K562 (cell line): Measurements from ENCODE around the gene YPEL4. TPM values are rescaled to one million over a fixed set of nuclear protein-coding genes. Genes with fewer than 3 reads are reported as not detected.

Source experiments
- ATAC-seq: fragments of 200-7000 bp; cut with Tn5 transposase; 3 replicates; pipeline ENCODE4 v1.9.1; 2020; ENCODE audit warnings: moderate library complexity
- BruUV-seq: library from RNA; stranded (reverse); fragments of 400-500 nt; replicated peaks from 2 replicates; lab custom pipeline; 2021; lab: Mats Ljungman, UMichigan
- CTCF ChIA-PET: fragments of 300-600 bp; formaldehyde crosslinking; extraction: SDS; loops from one replicate; lab custom pipeline; 2021; ENCODE audit warnings: low intra/inter-chr PET ratio; lab: Yijun Ruan, JAX
- POLR2A ChIA-PET: fragments of 300-600, 350-650 bp; sonication (Branson Sonifier 250); formaldehyde crosslinking; extraction: SDS; loops from one replicate; lab custom pipeline; 2021; ENCODE audit warnings: antibody characterized with exemption, inconsistent platforms; lab: Yijun Ruan, JAX
- DNase-seq, 4 experiments: peaks; one replicate each; pipeline versions ENCODE4 v3.0.0 to v3.0.0-alpha.2; 2011 to 2018; ENCODE audit warnings: low spot score in 3 of 4, mixed read lengths in 3 of 4; ENCODE audit errors: extremely low read depth in 1 of 4
- FAIRE-seq: peaks from 2 replicates; lab custom pipeline; 2011; peaks lifted over from hg19 to GRCh38; lab: Jason Lieb, UNC
- H2AFZ ChIP-seq: 2 replicates; pipeline ENCODE4 v1.6.0; 2011; ENCODE audit warnings: low read depth, low read length, control low read depth, inconsistent platforms
- H3K27ac ChIP-seq: fragments of 200-600 bp; 3 replicates; pipeline ENCODE4 v1.8.0; 2011; ENCODE audit warnings: low read depth, mild to moderate bottlenecking, control low read depth, inconsistent platforms, low read length, moderate library complexity, mixed read lengths; ENCODE audit errors: extremely low read depth
- H3K27me3 ChIP-seq, 2 experiments: fragments of 300-600 bp in 1 of 2; 2 replicates in 1 of 2; 3 replicates in 1 of 2; pipeline versions ENCODE4 v1.6.0 to v1.8.0; 2011; ENCODE audit warnings: inconsistent platforms in 2 of 2, low read length in 2 of 2, mild to moderate bottlenecking in 1 of 2, mixed read lengths in 1 of 2, moderate library complexity in 1 of 2; ENCODE audit not compliant: control insufficient read depth in 2 of 2, insufficient read depth in 2 of 2
- H3K36me3 ChIP-seq: fragments of 300-600 bp; 3 replicates; pipeline ENCODE4 v1.8.0; 2011; ENCODE audit warnings: mild to moderate bottlenecking, low read length, inconsistent platforms; ENCODE audit not compliant: control insufficient read depth, insufficient read depth
- H3K4me1 ChIP-seq, 2 experiments: fragments of 200-600 bp in 1 of 2; replicated peaks in 1 of 2; 2 replicates in 1 of 2; 3 replicates in 1 of 2; pipeline versions ENCODE4 v1.5.1 to v1.8.0; 2011; ENCODE audit warnings: inconsistent platforms in 2 of 2, low read length in 2 of 2, mild to moderate bottlenecking in 1 of 2, mixed read lengths in 1 of 2, moderate library complexity in 1 of 2; ENCODE audit not compliant: control insufficient read depth in 2 of 2, insufficient read depth in 2 of 2
- H3K4me2 ChIP-seq: 2 replicates; pipeline ENCODE4 v1.6.1; 2011; ENCODE audit warnings: low read length, control low read depth, inconsistent platforms, mixed read lengths; ENCODE audit not compliant: insufficient read depth
- H3K4me3 ChIP-seq: fragments of 200-600 bp; sonication (generic), shearing (Covaris generic); 2 replicates; pipeline ENCODE4 v1.5.1; 2016; ENCODE audit warnings: control low read depth, inconsistent platforms
- H3K79me2 ChIP-seq: fragments of 200-600 bp; 3 replicates; pipeline ENCODE4 v1.8.0; 2011; ENCODE audit warnings: low read length, inconsistent platforms; ENCODE audit not compliant: control insufficient read depth, insufficient read depth
- H3K9ac ChIP-seq, 2 experiments: 2 replicates each; pipeline versions ENCODE4 v1.6.0 to v1.6.1; 2011; ENCODE audit warnings: low read depth in 2 of 2, low read length in 2 of 2, control low read depth in 1 of 2, inconsistent platforms in 1 of 2, mild to moderate bottlenecking in 1 of 2, mixed read lengths in 1 of 2; ENCODE audit not compliant: insufficient read depth in 1 of 2
- H3K9me1 ChIP-seq: one replicate; pipeline ENCODE4 v1.6.0; 2011; ENCODE audit warnings: inconsistent platforms, mild to moderate bottlenecking, low read length, moderate library complexity; ENCODE audit not compliant: control insufficient read depth, insufficient read depth
- H3K9me3 ChIP-seq: replicated peaks from 2 replicates; pipeline ENCODE4 v1.5.1; 2011; ENCODE audit warnings: low read depth, low read length, inconsistent platforms; ENCODE audit not compliant: control insufficient read depth, insufficient read depth
- H4K20me1 ChIP-seq: replicated peaks from 2 replicates; pipeline ENCODE4 v1.6.1; 2011; ENCODE audit warnings: low read length, inconsistent platforms, mixed read lengths; ENCODE audit not compliant: control insufficient read depth, insufficient read depth
- ATF3 ChIP-seq, 2 experiments: fragments of 450-650 bp in 1 of 2; sonication (generic) in 1 of 2; formaldehyde crosslinking in 1 of 2; IDR thresholded peaks in 1 of 2; conservative IDR thresholded peaks in 1 of 2; 2 replicates each; pipeline versions ENCODE4 v1.6.1 to v1.8.1; 2016 to 2023; ENCODE audit warnings: mild to moderate bottlenecking in 2 of 2, moderate library complexity in 2 of 2, inconsistent platforms in 1 of 2, missing genetic modification reagents in 1 of 2
- POLR2B ChIP-seq: fragments of 450-650 bp; IDR thresholded peaks from 2 replicates; pipeline ENCODE4 v1.6.1; 2018; ENCODE audit warnings: low read depth; ENCODE audit not compliant: partially characterized antibody
- STAG1 ChIP-seq: sonication (generic); formaldehyde crosslinking; IDR thresholded peaks from 2 replicates; pipeline ENCODE4 v1.5.0; 2020; ENCODE audit warnings: missing genetic modification reagents, borderline replicate concordance
- ZBTB12 ChIP-seq: fragments of 250-450 bp; sonication (Bioruptor Pico); IDR thresholded peaks from 2 replicates; pipeline ENCODE4 v1.4.0; 2020
- ZNF146 ChIP-seq: IDR thresholded peaks from one replicate; pipeline ENCODE4 v1.6.1; 2018; ENCODE audit warnings: missing compliant biosample characterization; ENCODE audit not compliant: unreplicated experiment
- ZNF512 ChIP-seq: IDR thresholded peaks from 2 replicates; pipeline ENCODE4 v1.6.1; 2016; ENCODE audit warnings: missing genetic modification characterization, missing compliant biosample characterization
- WGBS: fragments of 100-300 bp; shearing (Covaris generic); methylation state at CpG from one replicate; pipeline ENCODE4 v1.1.6; 2016; ENCODE audit warnings: low coverage, mixed read lengths; ENCODE audit not compliant: insufficient coverage; ENCODE audit errors: missing lambda C conversion rate; 5-methylcytosine and 5-hydroxymethylcytosine counted together
- in situ Hi-C: fragments of 300-500 bp; cut with MboI; formaldehyde crosslinking; loops from 4 replicates; pipeline ENCODE4 v1.15.0; 2018; ENCODE audit warnings: inconsistent platforms, mixed read lengths
- intact Hi-C: fragments of 100-400 bp; cut with micrococcal nuclease; formaldehyde crosslinking; loops from 2 replicates; pipeline ENCODE4 v1.14.2; 2022
- polyA plus RNA-seq, 8 experiments: library from polyadenylated mRNA; depleted of rRNA in 4 of 8; stranded (reverse) in 5 of 8; unstranded in 3 of 8; fragments of >200 nt; fragmentation: Nextera tagmentation in 2 of 8; fragmentation: Illumina TruSeq in 1 of 8; extraction: Ambion mirVana in 2 of 8; extraction: Trizol in 1 of 8; gene quantifications; 2 replicates each; pipeline versions ENCODE4 v1.2.1 to v1.2.3, GENCODE V29; 2011 to 2014; ENCODE audit warnings: inconsistent platforms in 1 of 8, missing spikeins in 1 of 8
- total RNA-seq, 7 experiments: library from RNA; depleted of rRNA in 6 of 7; stranded (reverse); fragments of >200 nt in 6 of 7; fragmentation: Illumina TruSeq in 2 of 7; extraction: Trizol in 2 of 7; gene quantifications; 2 replicates each; pipeline versions ENCODE4 v1.2.1 to v1.2.3, GENCODE V29; 2011 to 2021; ENCODE audit warnings: low replicate concordance in 1 of 7

Gene YPEL4
- total and polyA plus RNA-seq, 9 of the 15 experiments (the other 6 are each of a cell fraction or from before 2014, with no cell fraction given): 0.07 to 1.4 (median 0.40) TPM; not detected in 2

- ATAC-seq (no peak), FAIRE-seq (no peak), DNase-seq (no peak)
- 64% methylated on average over 5 of the region's 9 CpGs for WGBS
- in situ Hi-C loops: loop anchor here (10.0 to 25.0 kb wide), 2 partner anchors 141 to 848 kb away; partner anchors contain the start of gene OR5B21
- Histone ChIP-seq H3K27ac (no peak overlapping the region), H3K9ac (no peak overlapping the region), H3K9me1 (no peaks in the 10 kb centered on the region), H3K4me3 (no peak overlapping the region), H3K4me1 (peaks cover 5 to 6% of the 10 kb centered on the region in 2 experiments; a peak in 4 of 5 replicates), H3K4me2 (no peak overlapping the region), H3K36me3 (peaks cover 34% of the 10 kb centered on the region; the same call in 2 of the 3 replicates)
- BruUV-seq: no TSS peak
- intact Hi-C loops: loop anchor here (10.0 kb wide), 1 partner anchor 401 kb away; no protein-coding TSS in a partner anchor
- CTCF ChIA-PET: no interaction called here
- TF ChIP-seq ZNF512 (tag): peak; percentile 73
- TF ChIP-seq ZNF146 (CRISPR knock-in tag): no peak
- TF ChIP-seq, all 486 proteins: peak for 1
- H2AFZ ChIP-seq: no peak overlapping the region
- H3K79me2 ChIP-seq: peaks cover 19% of the 10 kb centered on the region
- POLR2A ChIA-PET: no interaction called here
- no peaks in the 10 kb centered on the region for H4K20me1 ChIP-seq
- no peaks in the 10 kb centered on the region for H3K27me3 ChIP-seq
- H3K9me3 ChIP-seq: no peaks in the 10 kb centered on the region
Observed at GRCh38 chr11:57663975-57664374, 14.3 kb upstream of the YPEL4 start.

- Histone ChIP-seq H3K27ac (no peak overlapping the region), H4K20me1 (no peaks in the 10 kb centered on the region), H3K27me3 (no peaks in the 10 kb centered on the region), H3K9me1 (no peaks in the 10 kb centered on the region), H3K36me3 (peaks cover 34% of the 10 kb centered on the region; the same call in 2 of the 3 replicates), H3K9me3 (no peaks in the 10 kb centered on the region), H3K4me3 (no peak overlapping the region), H3K4me1 (peaks cover 5 to 6% of the 10 kb centered on the region in 2 experiments; a peak in 4 of 5 replicates), H3K79me2 (peaks cover 19% of the 10 kb centered on the region), H2AFZ (no peak overlapping the region), H3K9ac (no peak overlapping the region; a peak in 1 of 4 replicates), H3K4me2 (no peak overlapping the region)
- no TSS peak for BruUV-seq
- in situ Hi-C loops: loop anchor here (10.0 to 25.0 kb wide), 2 partner anchors 142 to 849 kb away; partner anchors contain the start of gene OR5B21
- CTCF ChIA-PET: interaction anchor here (0.9 kb wide), 1 partner anchor 138 kb away, joined by 6 read pairs; no protein-coding TSS in a partner anchor
- no peak for ATAC-seq
- intact Hi-C loops: loop anchor here (10.0 kb wide), 1 partner anchor 402 kb away; no protein-coding TSS in a partner anchor
- peak in 1 of 4 experiments; percentile 57 for DNase-seq
- POLR2A ChIA-PET: interaction anchor here (0.6 to 1.2 kb wide), 7 partner anchors 12 to 349 kb away, joined by 3 read pairs; partner anchors contain the start of gene SELENOH
- WGBS: 32% methylated on average over 4 of the region's 4 CpGs
- FAIRE-seq: no peak
- TF ChIP-seq STAG1 (CRISPR knock-in tag) (peak; percentile 62; the same call in 1 of the 2 replicates), POLR2B (no peak), ZBTB12 (CRISPR knock-in tag) (no peak), ATF3 (IDR thresholded peaks at IDR 0.05) (peak; percentile 69), ATF3 (CRISPR knock-in tag; conservative IDR thresholded peaks at IDR 0.05) (no peak)
Observed at GRCh38 chr11:57662893-57663292, 13.2 kb upstream of the YPEL4 start.
